ENCODE measurements around the gene TNFAIP8.
A peak's percentile ranks its signal among the peaks of the same experiment; 100 is the strongest.
"Not testable (repeated sequence)": the region's sequence is repeated elsewhere in the genome, so short reads cannot be mapped to it uniquely, and the experiment has no call there.

TNFAIP8 gene

DNA sequence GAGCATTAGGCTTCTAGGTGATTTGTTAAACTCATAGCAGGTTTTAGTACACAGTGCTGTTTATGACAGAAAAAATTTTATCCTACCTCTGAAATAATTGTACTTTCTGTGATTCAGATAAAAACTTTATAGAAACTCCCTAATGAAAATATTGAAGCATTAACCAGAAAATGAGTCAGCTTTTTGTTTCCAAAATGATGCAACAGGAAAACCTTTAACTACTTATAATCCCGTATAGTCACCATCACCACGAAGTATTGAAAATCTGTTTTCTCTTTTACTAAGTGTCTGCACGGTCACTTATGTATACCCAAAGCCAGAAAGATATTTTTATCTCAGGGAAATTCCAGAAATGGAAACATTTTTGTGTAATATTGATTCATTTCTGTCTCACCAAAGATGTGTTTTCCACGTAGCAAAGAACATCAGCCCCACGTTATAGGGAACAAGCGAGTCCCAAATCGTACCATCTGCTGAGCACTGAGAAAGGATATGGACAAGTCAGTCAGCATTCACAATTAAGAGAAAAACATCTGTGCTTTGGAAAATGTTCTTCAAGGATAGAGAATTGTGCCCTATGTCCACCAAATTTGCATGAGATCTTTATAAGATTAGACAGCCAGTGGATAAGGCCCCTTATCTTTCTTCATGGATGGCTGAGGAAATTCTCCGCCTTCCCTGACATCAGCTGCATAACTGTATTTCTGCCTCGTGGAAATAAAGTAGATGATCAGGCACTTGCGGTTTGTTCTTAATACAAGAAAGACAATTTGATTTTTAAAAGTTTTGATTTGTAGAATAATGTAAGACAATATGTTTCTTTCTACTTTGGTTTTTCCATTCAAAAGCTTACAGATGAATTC is 41.9 kb downstream of the TNFAIP8 start:
- DNase-seq: peak in 1 of 5 experiments; percentile 55

DNA sequence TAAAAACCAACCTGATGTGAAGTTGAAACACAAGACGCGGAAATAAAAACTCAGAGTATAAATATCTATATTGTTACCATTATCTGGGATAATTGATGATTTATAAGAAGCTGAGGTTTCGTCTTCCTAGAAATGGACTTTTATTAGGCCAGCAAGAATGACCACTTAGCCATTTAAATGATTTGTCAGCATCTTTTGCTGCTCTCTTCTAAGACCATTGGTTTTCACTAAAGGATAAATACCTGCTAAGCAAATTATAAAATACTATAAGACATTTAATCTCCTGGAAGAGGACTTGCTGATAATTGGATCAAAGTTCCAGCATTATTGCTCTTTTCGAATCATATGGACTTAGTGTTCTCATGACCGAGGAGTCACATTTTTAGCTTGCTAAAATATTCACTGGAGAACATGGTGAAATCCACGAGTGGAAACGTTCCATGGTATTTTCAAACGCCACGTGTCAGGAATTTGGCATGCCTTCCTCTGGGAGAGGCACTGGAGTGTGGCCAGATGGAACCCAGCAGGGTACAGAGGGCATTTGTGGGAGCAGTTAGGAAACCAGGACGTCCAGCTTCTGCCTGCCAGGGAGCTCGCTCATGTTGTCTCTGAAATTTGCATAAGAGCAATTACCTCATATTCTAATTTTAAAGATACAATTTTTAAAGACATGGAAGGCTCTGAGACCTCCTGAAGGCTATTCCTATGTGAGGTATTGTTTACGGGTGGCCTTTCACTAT is 43.1 kb downstream of the TNFAIP8 start:
- DNase-seq: no peak

DNA sequence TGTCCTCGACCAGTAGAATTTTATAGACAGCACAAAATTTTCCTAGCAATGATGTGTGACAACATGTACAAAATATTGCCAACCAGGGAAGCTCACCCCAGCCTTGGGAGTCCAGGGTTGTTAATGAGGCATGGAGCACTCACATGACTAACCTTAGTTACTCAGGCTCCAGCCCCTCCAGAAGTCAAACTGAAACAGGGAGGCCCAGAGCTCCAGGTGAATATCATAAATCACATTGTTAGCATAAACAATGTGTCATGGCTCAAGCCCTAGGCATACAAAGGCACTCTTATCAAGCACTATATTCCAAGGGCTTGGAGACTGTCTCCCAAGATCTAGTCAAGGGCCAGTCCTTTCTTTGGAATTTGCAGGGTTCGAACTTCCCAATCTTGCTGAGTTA is 44.4 kb downstream of the TNFAIP8 start:
- no peak for DNase-seq

- no peak for DNase-seq
Observed at GRCh38 chr5:119402081-119402480, 46.3 kb downstream of the TNFAIP8 start.

- no peak for DNase-seq
Observed at GRCh38 chr5:119402555-119402954, 46.7 kb downstream of the TNFAIP8 start.

GRCh38 chr5:119404033-119404432 is 48.2 kb downstream of the TNFAIP8 start:
- no peak for DNase-seq

GRCh38 chr5:119405419-119405818 is 49.6 kb downstream of the TNFAIP8 start:
- no peak for DNase-seq

DNA sequence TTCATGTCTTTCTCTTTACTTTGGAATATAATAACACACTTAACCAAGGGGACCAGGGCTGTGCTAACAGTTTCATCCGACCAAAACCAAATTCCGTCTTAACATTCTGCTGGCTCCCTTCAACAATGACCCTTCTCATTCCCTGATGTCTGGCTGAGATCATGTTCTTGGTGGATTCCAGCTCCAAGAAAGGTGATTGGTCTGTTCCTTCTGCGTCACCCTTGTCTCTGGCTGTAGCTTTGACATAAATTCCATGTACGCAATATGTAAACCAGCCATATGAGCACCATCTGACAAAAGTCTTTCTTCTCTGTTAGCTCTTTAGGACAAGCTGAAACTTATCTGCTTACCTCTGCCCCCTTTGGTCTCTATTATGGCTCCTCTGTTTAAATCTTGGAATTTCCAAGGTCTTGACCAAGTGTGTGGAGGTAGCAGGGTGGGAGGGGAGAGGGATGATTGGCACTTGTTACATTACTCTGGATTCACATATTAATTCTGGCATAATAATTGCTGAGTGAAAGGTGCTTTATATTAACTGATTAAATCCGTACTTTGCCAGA is 50.8 kb downstream of the TNFAIP8 start:
- DNase-seq: no peak

DNA sequence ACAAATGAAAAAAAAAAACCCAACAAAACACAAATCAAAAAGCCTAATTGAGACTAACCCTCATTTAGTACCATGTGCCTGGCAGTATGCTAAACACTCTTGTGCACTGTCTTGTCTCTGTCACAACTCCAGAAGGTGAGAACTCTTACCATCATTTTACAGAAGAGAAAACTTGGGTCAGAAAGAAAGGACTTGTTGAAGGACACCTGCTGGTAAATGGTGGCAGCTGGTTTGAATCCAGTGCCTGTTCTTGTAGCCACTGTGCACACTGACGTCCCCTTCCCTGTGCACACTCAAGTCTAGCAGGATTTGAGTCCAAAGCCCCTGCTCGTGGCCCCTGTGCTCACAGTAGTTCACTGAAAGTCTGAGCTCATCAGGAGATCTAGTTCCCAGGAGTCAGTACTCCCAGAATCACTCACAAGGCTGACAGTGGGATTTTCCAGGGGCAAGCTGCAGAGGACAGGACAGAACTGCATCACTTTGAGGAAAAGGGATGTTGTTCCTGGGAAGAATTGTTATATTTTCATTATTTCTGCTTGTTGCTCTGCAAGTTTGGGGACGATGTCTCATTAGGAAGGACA is 53.5 kb downstream of the TNFAIP8 start:
- DNase-seq: peak in 1 of 5 experiments; percentile 58

DNA sequence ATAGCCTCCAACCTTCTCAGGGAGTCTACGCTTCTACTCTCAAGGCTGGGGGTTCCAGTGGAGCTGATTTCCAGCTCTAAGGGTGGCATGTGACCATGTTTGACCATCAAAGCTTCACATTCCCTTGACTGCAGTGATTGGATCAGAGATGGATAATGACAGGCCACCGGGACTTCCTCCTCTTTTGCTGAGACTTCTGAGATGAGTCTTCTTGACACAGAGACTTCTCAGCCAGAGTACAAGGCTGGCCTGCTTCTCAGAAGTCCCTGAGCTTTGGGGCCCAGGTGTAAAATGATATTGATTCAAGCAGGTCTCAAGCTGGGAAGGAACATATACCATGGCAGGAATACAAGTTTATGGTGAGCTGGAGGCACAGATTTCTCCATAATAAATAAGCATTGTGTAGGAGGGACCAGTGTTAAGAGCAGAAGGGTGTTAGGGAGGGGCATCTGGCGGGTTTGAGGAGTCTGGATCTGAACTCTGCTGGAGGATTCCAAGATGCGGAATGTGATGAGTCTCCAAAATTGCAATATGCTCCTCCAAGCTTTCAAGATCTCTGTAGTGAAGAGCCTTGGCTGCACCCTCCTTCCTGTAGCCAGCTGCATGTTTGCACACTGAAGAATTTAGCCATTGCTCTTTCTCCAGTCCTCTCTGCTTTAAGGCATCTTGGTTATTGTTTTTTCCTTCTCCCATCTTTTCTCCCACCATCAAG is 54.8 kb downstream of the TNFAIP8 start:
- DNase-seq: no peak

DNA sequence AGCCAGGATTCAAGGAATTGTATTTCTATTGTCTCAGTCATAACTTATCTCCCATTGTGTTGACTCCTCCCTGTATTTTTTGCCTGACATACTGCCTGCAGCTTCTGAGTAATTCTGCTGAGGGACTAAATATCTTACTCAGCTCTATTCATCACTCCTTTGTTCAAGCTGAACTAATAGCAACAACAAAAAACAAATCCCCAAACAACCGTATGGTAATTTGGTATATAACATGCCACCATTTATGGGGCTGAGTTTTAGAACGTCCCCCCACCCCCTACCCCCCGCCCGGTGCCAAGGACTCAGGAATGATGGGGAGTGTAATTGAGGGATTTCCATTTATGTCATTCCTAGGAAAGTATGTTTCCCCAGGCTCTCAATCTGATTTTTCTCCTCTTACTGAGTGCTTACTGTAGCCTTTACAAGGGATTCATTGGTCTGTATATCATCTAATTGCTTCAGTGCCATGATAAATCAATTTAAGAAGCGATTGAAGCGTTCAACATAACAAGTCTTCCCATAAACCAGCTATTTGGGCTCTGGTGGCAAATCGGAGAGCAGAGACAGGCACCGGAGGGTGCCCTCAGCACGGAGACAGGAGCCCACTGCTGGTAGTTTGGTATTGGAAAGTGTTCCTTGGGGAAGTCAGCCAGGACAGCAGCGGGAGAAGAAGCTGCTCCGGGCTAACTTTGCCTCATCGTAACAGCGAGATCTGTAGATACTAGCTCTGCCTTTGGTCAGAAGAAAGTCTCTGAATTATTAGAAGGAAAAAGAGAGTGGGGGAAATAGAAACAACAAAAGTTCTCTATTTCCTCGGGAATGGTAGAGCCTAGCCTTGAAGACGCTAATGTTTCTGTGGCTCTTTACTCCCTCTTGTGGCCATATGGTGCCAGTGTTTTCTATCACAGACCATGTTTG is 55.8 kb downstream of the TNFAIP8 start:
- DNase-seq: peak in 3 of 5 experiments; percentile 28 to 70 (median 54)

- DNase-seq: no peak
Observed at GRCh38 chr5:119412279-119413227, 56.7 kb downstream of the TNFAIP8 start.

- not testable (repeated sequence) for DNase-seq
Observed at GRCh38 chr5:119414124-119414734, 58.4 kb downstream of the TNFAIP8 start.

- DNase-seq: no peak
Observed at GRCh38 chr5:119417891-119418605, 62.2 kb downstream of the TNFAIP8 start.

- DNase-seq: no peak
Observed at GRCh38 chr5:119418606-119419100, 62.8 kb downstream of the TNFAIP8 start.

- no peak for DNase-seq
Observed at GRCh38 chr5:119420169-119420568, 64.3 kb downstream of the TNFAIP8 start.

DNA sequence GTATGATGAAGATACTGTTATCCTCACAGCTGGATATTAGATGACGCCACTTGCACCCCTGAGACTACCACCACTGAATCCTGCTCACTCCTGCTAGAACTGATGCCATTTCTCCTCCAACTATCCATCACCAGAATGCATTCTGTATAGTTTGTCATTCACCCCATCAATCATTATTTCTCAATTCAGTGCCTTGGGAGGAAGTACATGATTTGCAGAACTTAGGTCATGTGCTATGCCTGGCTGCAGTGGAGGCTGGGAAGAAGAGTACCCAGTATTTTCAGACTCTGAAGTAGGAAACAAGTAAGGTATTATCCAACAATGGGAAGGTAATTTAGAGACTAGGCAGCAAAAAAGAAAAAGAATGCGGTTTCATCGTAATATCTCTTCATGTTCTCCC is 70.2 kb downstream of the TNFAIP8 start:
- no peak for DNase-seq

DNA sequence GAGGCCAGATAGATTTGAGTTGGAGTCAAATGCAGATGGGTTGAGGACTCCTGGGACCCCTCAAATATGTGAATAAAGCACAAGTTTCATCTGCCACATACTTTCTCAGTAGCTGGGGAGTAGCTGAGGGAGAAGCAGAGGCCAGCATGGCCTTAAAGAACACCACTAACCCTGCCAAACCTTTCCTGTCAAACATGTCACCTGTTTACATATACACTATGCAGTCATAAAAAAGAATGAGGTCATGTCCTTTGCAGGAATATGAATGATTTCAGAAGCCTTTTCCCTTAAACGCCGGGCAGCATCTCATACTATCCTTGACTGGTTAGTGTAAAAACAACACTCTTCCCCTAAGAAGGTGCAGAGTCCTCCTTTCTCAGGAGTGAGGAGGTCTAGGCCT is 71.2 kb downstream of the TNFAIP8 start:
- DNase-seq: no peak

GRCh38 chr5:119427596-119427995 is 71.8 kb downstream of the TNFAIP8 start:
- DNase-seq: not testable (repeated sequence)

Data from T-helper 2 cell (primary cell).